HEK293 (cell line): ENCODE results near the gene ZBTB37.
A peak's percentile ranks its signal among the peaks of the same experiment; 100 is the strongest.

Experiments
- CTCF ChIA-PET: fragments of 350-600 bp; formaldehyde crosslinking; extraction: SDS; loops from one replicate; lab custom pipeline; 2021; ENCODE audit warnings: antibody characterized with exemption; lab: Yijun Ruan, JAX
- POLR2A ChIA-PET: fragments of 300-600 bp; formaldehyde crosslinking; extraction: SDS; loops from one replicate; lab custom pipeline; 2020; ENCODE audit warnings: antibody characterized with exemption, inconsistent platforms; lab: Yijun Ruan, JAX
- H3K27ac ChIP-seq: fragments of 200-500 bp; sonication (Bioruptor generic); 2 replicates; pipeline ENCODE4 v1.5.1; 2014; ENCODE audit warnings: low read depth, low read length, control low read depth, inconsistent platforms; ENCODE audit errors: extremely low read depth
- H3K36me3 ChIP-seq, 2 experiments: fragments of 200-500 bp in 1 of 2; sonication (Bioruptor generic) in 1 of 2; 1 replicate in 1 of 2; 2 replicates in 1 of 2; pipeline ENCODE4 v1.5.1; 2014 to 2017; ENCODE audit warnings: inconsistent platforms in 2 of 2, low read length in 2 of 2; ENCODE audit not compliant: control insufficient read depth in 2 of 2, insufficient read depth in 1 of 2
- H3K4me1 ChIP-seq: fragments of 200-500 bp; sonication (Bioruptor generic); 2 replicates; pipeline ENCODE4 v1.5.1; 2014; ENCODE audit warnings: mild to moderate bottlenecking, low read length, inconsistent platforms; ENCODE audit not compliant: control insufficient read depth, insufficient read depth
- H3K4me3 ChIP-seq: 2 replicates; pipeline ENCODE4 v1.5.1; 2011; ENCODE audit warnings: low read depth, mild to moderate bottlenecking, control low read depth, low read length, moderate library complexity
- H3K9me3 ChIP-seq: fragments of 200-500 bp; sonication (Bioruptor generic); 2 replicates; pipeline ENCODE4 v1.5.1; 2014; ENCODE audit warnings: low read depth, low read length, inconsistent platforms; ENCODE audit not compliant: control insufficient read depth, insufficient read depth
- CTCF ChIP-seq: fragments of 450-650 bp; formaldehyde crosslinking; IDR thresholded peaks from 2 replicates; pipeline ENCODE4 v1.5.1; 2016; ENCODE audit warnings: missing biosample characterization, missing genetic modification characterization
- ELK4 ChIP-seq: IDR thresholded peaks from 2 replicates; pipeline ENCODE4 v1.6.1; 2011; ENCODE audit warnings: mild to moderate bottlenecking, low read depth, low read length, borderline replicate concordance
- GLI4 ChIP-seq: fragments of 450-650 bp; formaldehyde crosslinking; IDR thresholded peaks from 2 replicates; pipeline ENCODE4 v1.5.1; 2016; ENCODE audit warnings: missing biosample characterization, missing genetic modification characterization
- MZF1 ChIP-seq: fragments of 450-650 bp; formaldehyde crosslinking; IDR thresholded peaks from 2 replicates; pipeline ENCODE4 v1.5.1; 2017; ENCODE audit warnings: missing biosample characterization, missing genetic modification characterization, borderline replicate concordance
- PRDM6 ChIP-seq: fragments of 450-650 bp; formaldehyde crosslinking; IDR thresholded peaks from 2 replicates; pipeline ENCODE4 v1.5.1; 2017; ENCODE audit warnings: missing biosample characterization, missing genetic modification characterization
- ZBTB17 ChIP-seq: fragments of 450-650 bp; formaldehyde crosslinking; IDR thresholded peaks from 2 replicates; pipeline ENCODE4 v1.5.1; 2016; ENCODE audit warnings: missing biosample characterization, missing genetic modification characterization
- ZEB2 ChIP-seq: fragments of 450-650 bp; formaldehyde crosslinking; IDR thresholded peaks from 2 replicates; pipeline ENCODE4 v1.5.1; 2016; ENCODE audit warnings: missing biosample characterization, missing genetic modification characterization
- ZFP69B ChIP-seq: fragments of 450-650 bp; formaldehyde crosslinking; IDR thresholded peaks from 2 replicates; pipeline ENCODE4 v1.5.1; 2016; ENCODE audit warnings: missing biosample characterization, missing genetic modification characterization
- ZNF223 ChIP-seq: fragments of 450-650 bp; formaldehyde crosslinking; IDR thresholded peaks from 2 replicates; pipeline ENCODE4 v1.5.1; 2016; ENCODE audit warnings: missing biosample characterization, missing genetic modification characterization
- ZNF23 ChIP-seq: fragments of 450-650 bp; formaldehyde crosslinking; IDR thresholded peaks from 2 replicates; pipeline ENCODE4 v1.5.1; 2016; ENCODE audit warnings: missing biosample characterization, missing genetic modification characterization, borderline replicate concordance
- ZNF24 ChIP-seq: fragments of 450-650 bp; formaldehyde crosslinking; IDR thresholded peaks from 2 replicates; pipeline ENCODE4 v1.5.1; 2016; ENCODE audit warnings: missing biosample characterization, missing genetic modification characterization
- ZNF248 ChIP-seq: fragments of 450-650 bp; formaldehyde crosslinking; IDR thresholded peaks from 2 replicates; pipeline ENCODE4 v1.5.1; 2017; ENCODE audit warnings: missing biosample characterization, missing genetic modification characterization
- ZNF280D ChIP-seq: fragments of 450-650 bp; formaldehyde crosslinking; IDR thresholded peaks from 2 replicates; pipeline ENCODE4 v1.5.1; 2016; ENCODE audit warnings: missing biosample characterization, missing genetic modification characterization
- ZNF335 ChIP-seq: fragments of 450-650 bp; formaldehyde crosslinking; conservative IDR thresholded peaks from 2 replicates; pipeline ENCODE4 v1.5.1; 2016; ENCODE audit warnings: missing biosample characterization, missing genetic modification characterization
- ZNF37A ChIP-seq: fragments of 450-650 bp; IDR thresholded peaks from 2 replicates; pipeline ENCODE4 v1.5.1; 2018; ENCODE audit warnings: missing biosample characterization, missing genetic modification characterization
- ZNF404 ChIP-seq: fragments of 450-650 bp; formaldehyde crosslinking; IDR thresholded peaks from 2 replicates; pipeline ENCODE4 v1.5.1; 2017; ENCODE audit warnings: missing biosample characterization, missing genetic modification characterization
- ZNF433 ChIP-seq: fragments of 450-650 bp; formaldehyde crosslinking; IDR thresholded peaks from 2 replicates; pipeline ENCODE4 v1.5.1; 2016; ENCODE audit warnings: missing biosample characterization, missing genetic modification characterization, low read depth
- ZNF488 ChIP-seq: fragments of 450-650 bp; formaldehyde crosslinking; IDR thresholded peaks from 2 replicates; pipeline ENCODE4 v1.5.1; 2016; ENCODE audit warnings: missing biosample characterization, missing genetic modification characterization
- ZNF501 ChIP-seq: fragments of 450-650 bp; formaldehyde crosslinking; IDR thresholded peaks from 2 replicates; pipeline ENCODE4 v1.5.1; 2016; ENCODE audit warnings: missing biosample characterization, missing genetic modification characterization
- ZNF510 ChIP-seq: fragments of 450-650 bp; formaldehyde crosslinking; IDR thresholded peaks from 2 replicates; pipeline ENCODE4 v1.5.1; 2018; ENCODE audit warnings: mild to moderate bottlenecking, missing genetic modification characterization, missing biosample characterization; ENCODE audit not compliant: insufficient replicate concordance
- ZNF521 ChIP-seq: fragments of 450-650 bp; formaldehyde crosslinking; IDR thresholded peaks from 2 replicates; pipeline ENCODE4 v1.5.1; 2017; ENCODE audit warnings: missing biosample characterization, mild to moderate bottlenecking, missing genetic modification characterization
- ZNF610 ChIP-seq: fragments of 450-650 bp; formaldehyde crosslinking; IDR thresholded peaks from 2 replicates; pipeline ENCODE4 v1.5.1; 2016; ENCODE audit warnings: missing biosample characterization, missing genetic modification characterization, borderline replicate concordance
- ZNF621 ChIP-seq: fragments of 450-650 bp; formaldehyde crosslinking; IDR thresholded peaks from 2 replicates; pipeline ENCODE4 v1.5.1; 2017; ENCODE audit warnings: missing biosample characterization, missing genetic modification characterization
- ZNF626 ChIP-seq: fragments of 450-650 bp; sonication (Bioruptor Pico); formaldehyde crosslinking; IDR thresholded peaks from 2 replicates; pipeline ENCODE4 v1.5.1; 2018; ENCODE audit warnings: missing biosample characterization, missing genetic modification characterization, inconsistent platforms
- ZNF660 ChIP-seq: fragments of 450-650 bp; IDR thresholded peaks from 2 replicates; pipeline ENCODE4 v1.5.1; 2018; ENCODE audit warnings: missing biosample characterization, mild to moderate bottlenecking, missing genetic modification characterization
- ZNF701 ChIP-seq: fragments of 450-650 bp; formaldehyde crosslinking; IDR thresholded peaks from 2 replicates; pipeline ENCODE4 v1.5.1; 2016; ENCODE audit warnings: missing biosample characterization, missing genetic modification characterization
- ZNF768 ChIP-seq: fragments of 450-650 bp; formaldehyde crosslinking; IDR thresholded peaks from 2 replicates; pipeline ENCODE4 v1.5.1; 2018; ENCODE audit warnings: missing biosample characterization, mild to moderate bottlenecking, missing genetic modification characterization
- ZNF843 ChIP-seq: fragments of 450-650 bp; formaldehyde crosslinking; IDR thresholded peaks from 2 replicates; pipeline ENCODE4 v1.5.1; 2016; ENCODE audit warnings: missing biosample characterization, missing genetic modification characterization

ZBTB37 gene

GRCh38 chr1:173867753-173868265 lies 371 bp upstream of the ZBTB37 start, which contains the start of gene GAS5 (continued):
- no peak for TF ChIP-seq ZNF280D (tag by site-specific recombination)
- no peak for TF ChIP-seq ZNF404
- TF ChIP-seq GLI4: peak; percentile 78; the same call in 1 of the 2 replicates
- 0 out of 2 replicates have a peak, but pooled peaks have one; percentile 51 for TF ChIP-seq ZNF768 (tag by site-specific recombination)
- TF ChIP-seq ZNF510: no peak
- TF ChIP-seq ZNF23 (tag by site-specific recombination): no peak
- 0 out of 2 replicates have a peak, but pooled peaks have one; percentile 51 for TF ChIP-seq ZNF626
- TF ChIP-seq ZNF37A (tag by site-specific recombination): 0 out of 2 replicates have a peak, but pooled peaks have one; percentile 14
- no peak; the same call in 1 of the 2 replicates for TF ChIP-seq MZF1
- TF ChIP-seq ZNF24 (tag by site-specific recombination): peak; percentile 40
- no peak; the same call in 1 of the 2 replicates for TF ChIP-seq ZNF843 (tag by site-specific recombination)
- no peak for TF ChIP-seq ZNF621 (tag by site-specific recombination)
- no peak; the same call in 1 of the 2 replicates for TF ChIP-seq ZNF433
- TF ChIP-seq ZBTB17 (tag by site-specific recombination): peak; percentile 45
- no peak for TF ChIP-seq ZNF521
- TF ChIP-seq ZNF248 (tag by site-specific recombination): no peak
- no peak for TF ChIP-seq ZNF223
- TF ChIP-seq ZNF701 (tag by site-specific recombination): no peak
- TF ChIP-seq ZEB2 (tag by site-specific recombination): no peak
- TF ChIP-seq ZNF660: peak; percentile 95
- TF ChIP-seq ZNF610 (tag by site-specific recombination): peak; percentile 70
- peak; percentile 91 for TF ChIP-seq ZNF501 (tag by site-specific recombination)

GRCh38 chr1:173869021-173869359 lies 810 bp downstream of the ZBTB37 start:
- POLR2A ChIA-PET: interaction anchor here (0.9 to 2.2 kb wide), 11 partner anchors 11 to 439 kb away, joined by 3 to 28 read pairs (median 6); partner anchors contain the start of genes CENPL, DARS2, KLHL20 and PRDX6
- Histone ChIP-seq H3K9me3 (no peaks in the 10 kb centered on the region), H3K27ac (peak overlapping the region; percentile 75), H3K4me1 (no peaks in the 10 kb centered on the region; the same call in 1 of the 2 replicates), H3K4me3 (peak overlapping the region; percentile 89), H3K36me3 (peaks cover 14 to 61% of the 10 kb centered on the region in 2 experiments)
- CTCF ChIA-PET: interaction anchor here (0.6 to 0.9 kb wide), 3 partner anchors 9 to 393 kb away, joined by 3 read pairs; no protein-coding TSS in a partner anchor
- TF ChIP-seq ZFP69B (tag by site-specific recombination) (no peak), CTCF (no peak), PRDM6 (0 out of 2 replicates have a peak, but pooled peaks have one; percentile 9), ZNF488 (tag by site-specific recombination) (no peak), ELK4 (no peak), ZNF335 (tag by site-specific recombination) (peak; percentile 19; the same call in 1 of the 2 replicates)
